Stimulated activated CD4-positive, alpha-beta T cell treated with anti-CD3 and anti-CD28 coated beads, Interleukin-4, amount 100 ng/mL, for 48 hours (primary cell): ENCODE measurements around the gene TRUB2.

ENCODE experiments used
- DNase-seq, 2 donors: peaks; one replicate each; pipeline ENCODE4 v3.0.0-alpha.2; 2020; ENCODE audit warnings: low read depth in 2 of 2

TRUB2 gene, protein sequence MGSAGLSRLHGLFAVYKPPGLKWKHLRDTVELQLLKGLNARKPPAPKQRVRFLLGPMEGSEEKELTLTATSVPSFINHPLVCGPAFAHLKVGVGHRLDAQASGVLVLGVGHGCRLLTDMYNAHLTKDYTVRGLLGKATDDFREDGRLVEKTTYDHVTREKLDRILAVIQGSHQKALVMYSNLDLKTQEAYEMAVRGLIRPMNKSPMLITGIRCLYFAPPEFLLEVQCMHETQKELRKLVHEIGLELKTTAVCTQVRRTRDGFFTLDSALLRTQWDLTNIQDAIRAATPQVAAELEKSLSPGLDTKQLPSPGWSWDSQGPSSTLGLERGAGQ

GRCh38 chr9:128322404-128323211 is at the start of gene TRUB2, which contains the start of gene COQ4:
Gene TRUB2, minus strand, starts transcription at chr9:128322447. Its CDS starts 39 bp downstream, at chr9:128322408.
Gene COQ4, plus strand, starts transcription at chr9:128322839. Its CDS starts 20 bp downstream, at chr9:128322859.
- DNase-seq: peak; percentile 89 to 94

GRCh38 chr9:128371630-128372117 is 49.4 kb upstream of the TRUB2 start:
- DNase-seq: no peak

DNA sequence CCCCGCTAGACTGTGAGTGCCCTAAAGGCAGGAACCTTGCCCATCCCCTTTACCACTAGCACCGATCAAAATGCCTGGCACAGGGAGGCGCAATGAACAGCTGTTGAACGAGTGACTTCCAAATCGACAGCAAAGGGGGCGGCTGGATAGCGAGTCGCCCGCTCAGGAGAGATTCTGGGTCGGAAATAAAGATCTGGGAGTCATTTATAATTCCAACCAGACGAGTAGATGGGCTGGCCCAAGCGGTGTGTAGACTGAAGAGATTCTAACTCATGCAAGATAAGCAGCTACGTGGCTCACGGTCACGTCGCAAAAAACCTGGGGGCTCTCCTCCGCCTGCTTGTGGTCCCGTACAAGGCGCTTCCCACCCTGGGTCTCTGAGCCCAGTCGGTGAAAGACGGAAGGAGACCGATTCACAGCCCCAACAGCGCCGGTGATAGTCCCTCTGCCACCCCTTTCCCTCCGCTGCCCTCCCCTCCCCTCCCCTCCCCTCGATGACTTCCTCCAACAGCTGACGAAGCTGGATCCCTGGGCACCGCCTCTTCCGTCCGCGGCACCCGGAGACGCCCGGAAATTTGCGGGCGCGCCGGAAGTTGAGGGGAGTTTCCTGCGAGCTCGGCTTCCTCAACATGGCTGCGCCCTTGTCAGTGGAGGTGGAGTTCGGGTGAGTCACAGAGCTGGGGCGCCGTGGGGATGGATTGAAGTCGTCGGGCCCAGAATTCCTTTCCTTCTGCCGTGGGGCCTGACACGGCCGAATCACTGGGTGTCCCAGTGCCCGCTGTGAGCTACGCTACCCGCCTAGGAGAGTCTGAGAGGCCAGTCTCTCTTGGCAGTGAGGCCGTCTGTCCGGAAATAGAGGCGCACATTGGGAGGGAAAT is 48.7 kb upstream of the TRUB2 start, which contains the start of gene URM1:
Gene URM1, plus strand, starts transcription at position 623 of the 878 bp plus-strand sequence. Its CDS starts 7 bp downstream, at position 630.
- DNase-seq: peak; percentile 89 to 95

DNA sequence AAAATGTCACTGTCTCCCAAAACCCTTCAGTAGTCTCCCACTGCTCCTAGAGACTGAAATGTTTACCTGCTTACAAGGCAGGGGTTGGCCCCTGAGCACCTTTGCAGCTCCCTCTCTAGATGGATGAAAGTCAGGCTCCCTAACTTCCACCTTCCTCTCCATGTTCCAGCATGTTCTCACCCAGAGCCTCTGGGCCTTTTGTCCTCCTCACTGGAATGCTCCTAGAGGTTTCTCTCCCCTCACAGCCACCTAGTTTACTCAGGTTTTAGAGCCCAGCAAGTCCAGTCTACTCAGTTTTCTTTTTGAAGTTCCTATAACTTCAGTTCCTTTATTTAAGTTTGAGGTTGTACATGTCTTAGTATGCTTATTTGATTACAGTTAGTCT is 48.1 kb upstream of the TRUB2 start:
- DNase-seq: no peak

DNA sequence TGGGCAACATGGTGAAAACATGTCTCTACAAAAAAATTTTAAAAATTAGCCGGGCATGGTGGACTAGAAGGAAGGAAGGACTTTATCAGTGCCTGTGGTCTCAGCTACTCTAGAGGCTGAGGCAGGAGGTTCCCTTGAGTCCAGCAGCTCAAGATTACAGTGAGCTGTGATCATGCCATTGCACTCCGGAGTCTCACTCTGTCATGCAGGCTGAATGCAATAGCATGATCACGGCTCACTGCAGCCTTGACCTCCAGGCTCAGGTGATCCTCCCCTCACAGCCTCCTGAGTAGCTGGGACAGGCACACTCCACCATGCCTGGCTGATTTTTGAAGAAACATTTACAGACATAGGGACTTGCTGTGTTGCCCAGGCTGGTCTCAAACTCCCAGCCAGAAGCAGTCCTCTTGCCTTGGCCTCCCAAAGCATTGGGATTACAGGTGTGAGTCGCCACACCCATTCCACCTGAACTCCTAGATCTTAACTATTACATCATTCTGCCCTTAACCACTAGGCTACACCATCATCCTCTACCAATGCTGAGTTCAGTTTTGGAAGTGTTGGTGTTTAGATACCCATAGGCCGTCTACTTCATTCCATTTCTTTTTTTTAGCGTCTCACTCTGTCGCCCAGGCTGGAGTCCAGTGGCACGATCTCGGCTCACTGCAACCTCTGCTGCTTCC is 46.9 kb upstream of the TRUB2 start:
- DNase-seq: no peak

- no peak for DNase-seq
Observed at GRCh38 chr9:128365525-128365924, 43.3 kb upstream of the TRUB2 start.

DNA sequence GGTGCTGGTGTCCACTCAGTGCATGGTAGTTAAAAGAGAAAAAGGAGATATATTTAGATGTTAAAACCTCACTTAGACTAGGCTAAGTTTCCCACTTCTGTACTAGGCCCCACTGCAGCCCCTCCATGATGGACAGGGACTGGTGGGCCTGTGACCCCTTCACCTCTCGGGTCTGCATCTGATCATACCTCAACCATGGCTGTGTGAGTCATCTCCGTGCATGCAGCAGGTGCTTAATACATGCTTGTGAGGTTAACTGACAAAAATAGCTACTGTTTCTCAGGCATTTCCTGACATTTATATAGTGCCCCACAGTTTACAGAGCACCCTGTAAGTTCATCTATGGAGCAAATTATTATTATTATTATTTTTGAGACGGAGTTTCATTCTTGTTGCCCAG is 40.5 kb upstream of the TRUB2 start:
- no peak for DNase-seq

DNA sequence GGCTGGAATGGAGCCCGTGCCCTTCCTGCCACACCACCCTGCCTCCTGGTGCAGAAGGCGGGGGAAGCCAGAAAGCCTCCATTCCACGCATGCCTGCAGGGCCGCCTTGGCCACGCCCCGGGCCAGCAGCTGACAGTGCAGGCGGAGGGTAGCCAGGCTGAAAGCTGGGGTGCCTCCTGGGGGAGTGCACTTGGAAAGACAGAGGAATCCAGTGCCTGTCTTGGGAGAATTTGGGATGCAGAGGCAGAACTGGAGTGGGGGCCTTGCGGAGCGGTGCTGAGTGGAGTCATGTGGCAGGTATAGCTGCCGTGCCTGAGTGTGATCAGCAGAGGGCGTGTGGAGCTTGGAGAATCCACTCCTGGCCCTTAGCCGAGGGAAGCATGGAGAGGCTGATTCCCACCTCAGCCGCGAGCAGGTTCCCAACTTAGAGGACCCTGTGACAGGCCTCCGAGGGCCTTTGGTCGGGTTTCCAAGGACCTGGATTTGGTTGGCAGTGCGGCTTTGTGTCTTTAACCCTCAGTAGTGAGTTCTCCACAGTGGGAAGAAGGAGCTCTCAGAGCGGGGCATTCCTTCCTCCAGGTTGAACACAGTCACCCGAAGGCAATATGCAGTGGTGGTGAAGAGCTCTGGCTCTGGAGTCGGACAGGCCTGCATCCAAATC is 39.9 kb upstream of the TRUB2 start:
- peak; percentile 54 to 63 for DNase-seq

- DNase-seq: no peak
Observed at GRCh38 chr9:128361296-128361985, 39.2 kb upstream of the TRUB2 start.

GRCh38 chr9:128360826-128361225 is 38.6 kb upstream of the TRUB2 start:
- DNase-seq: no peak

- no peak for DNase-seq
Observed at GRCh38 chr9:128358861-128359260, 36.6 kb upstream of the TRUB2 start.

- DNase-seq: no peak
Observed at GRCh38 chr9:128358090-128358489, 35.8 kb upstream of the TRUB2 start.

DNA sequence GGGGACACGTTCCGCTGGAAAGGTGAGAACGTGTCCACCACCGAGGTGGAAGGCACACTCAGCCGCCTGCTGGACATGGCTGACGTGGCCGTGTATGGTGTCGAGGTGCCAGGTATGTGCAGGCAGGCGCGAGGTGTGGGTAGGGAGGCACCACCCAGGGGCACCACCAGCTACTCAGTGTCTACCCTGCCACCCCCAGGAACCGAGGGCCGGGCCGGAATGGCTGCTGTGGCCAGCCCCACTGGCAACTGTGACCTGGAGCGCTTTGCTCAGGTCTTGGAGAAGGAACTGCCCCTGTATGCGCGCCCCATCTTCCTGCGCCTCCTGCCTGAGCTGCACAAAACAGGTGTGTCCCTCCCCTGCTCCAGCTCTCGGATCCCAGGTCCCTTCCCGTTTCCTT is 33.2 kb upstream of the TRUB2 start:
- no peak for DNase-seq

DNA sequence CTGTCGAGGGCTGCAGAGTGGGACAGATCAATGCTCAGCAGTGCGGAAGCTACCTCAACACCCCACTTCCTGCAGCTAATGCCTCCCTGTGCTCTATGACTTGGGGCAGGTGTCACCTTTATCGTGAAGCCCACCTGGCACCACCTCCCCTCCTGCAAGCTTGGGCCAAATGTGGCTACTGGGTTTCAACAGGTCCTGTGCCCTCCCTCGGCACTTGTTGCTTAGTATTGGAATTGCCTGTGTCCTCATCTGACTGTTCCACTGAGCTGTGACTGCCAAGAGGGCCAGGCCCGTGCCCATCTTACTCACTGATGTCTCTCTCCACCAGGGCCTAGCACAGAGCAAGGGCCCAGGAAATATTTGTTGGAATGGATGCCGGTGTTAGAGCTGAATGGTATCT is 27.5 kb upstream of the TRUB2 start:
- DNase-seq: no peak

- DNase-seq: no peak
Observed at GRCh38 chr9:128349125-128349524, 26.9 kb upstream of the TRUB2 start.

DNA sequence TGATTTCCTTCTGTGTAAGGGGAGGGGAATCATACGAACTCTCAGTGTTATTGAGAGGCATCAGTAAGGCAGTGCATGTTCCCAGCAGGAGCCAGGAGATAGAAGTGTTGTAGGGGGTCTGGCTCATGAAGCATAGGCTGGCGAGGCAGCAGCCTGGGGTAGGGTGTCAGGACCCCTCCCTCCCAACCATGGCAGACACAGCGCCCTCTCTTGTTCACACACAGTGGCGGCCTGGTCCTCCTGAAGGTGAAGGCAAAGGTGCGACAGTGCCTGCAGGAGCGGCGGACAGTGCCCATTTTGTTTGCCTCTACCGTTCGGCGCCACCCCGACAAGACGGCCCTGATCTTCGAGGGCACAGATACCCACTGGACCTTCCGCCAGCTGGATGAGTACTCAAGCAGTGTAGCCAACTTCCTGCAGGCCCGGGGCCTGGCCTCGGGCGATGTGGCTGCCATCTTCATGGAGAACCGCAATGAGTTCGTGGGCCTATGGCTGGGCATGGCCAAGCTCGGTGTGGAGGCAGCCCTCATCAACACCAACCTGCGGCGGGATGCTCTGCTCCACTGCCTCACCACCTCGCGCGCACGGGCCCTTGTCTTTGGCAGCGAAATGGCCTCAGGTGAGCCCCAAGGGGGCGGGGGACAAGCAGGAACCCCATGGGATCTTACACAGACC is 22.8 kb upstream of the TRUB2 start:
- no peak for DNase-seq

- DNase-seq: no peak
Observed at GRCh38 chr9:128343855-128344254, 21.6 kb upstream of the TRUB2 start.

- DNase-seq: no peak
Observed at GRCh38 chr9:128342971-128343680, 20.9 kb upstream of the TRUB2 start.

DNA sequence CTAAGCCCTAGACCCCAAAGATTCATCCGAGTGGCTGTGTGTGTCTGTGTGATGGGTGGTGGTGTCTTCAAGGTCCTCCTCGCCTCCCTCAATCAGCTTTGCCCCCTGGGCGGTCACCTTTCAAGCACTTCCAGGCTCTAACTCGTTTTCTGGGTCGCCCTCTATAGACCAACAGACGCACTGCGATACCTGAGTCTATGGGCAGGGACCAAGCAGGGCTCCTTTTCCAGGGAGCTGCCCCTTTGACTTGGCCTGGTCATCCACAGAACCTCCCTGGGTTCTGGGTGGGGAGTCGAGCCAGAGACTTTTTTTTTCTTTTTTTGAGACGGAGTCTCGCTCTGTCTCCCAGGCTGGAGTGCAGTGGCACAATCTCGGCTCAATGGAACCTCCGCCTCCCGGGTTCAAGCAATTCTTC is 19.2 kb upstream of the TRUB2 start:
- peak; percentile 56 to 58 for DNase-seq
